Measurements from ENCODE around the gene LITAF.

The LITAF gene

DNA sequence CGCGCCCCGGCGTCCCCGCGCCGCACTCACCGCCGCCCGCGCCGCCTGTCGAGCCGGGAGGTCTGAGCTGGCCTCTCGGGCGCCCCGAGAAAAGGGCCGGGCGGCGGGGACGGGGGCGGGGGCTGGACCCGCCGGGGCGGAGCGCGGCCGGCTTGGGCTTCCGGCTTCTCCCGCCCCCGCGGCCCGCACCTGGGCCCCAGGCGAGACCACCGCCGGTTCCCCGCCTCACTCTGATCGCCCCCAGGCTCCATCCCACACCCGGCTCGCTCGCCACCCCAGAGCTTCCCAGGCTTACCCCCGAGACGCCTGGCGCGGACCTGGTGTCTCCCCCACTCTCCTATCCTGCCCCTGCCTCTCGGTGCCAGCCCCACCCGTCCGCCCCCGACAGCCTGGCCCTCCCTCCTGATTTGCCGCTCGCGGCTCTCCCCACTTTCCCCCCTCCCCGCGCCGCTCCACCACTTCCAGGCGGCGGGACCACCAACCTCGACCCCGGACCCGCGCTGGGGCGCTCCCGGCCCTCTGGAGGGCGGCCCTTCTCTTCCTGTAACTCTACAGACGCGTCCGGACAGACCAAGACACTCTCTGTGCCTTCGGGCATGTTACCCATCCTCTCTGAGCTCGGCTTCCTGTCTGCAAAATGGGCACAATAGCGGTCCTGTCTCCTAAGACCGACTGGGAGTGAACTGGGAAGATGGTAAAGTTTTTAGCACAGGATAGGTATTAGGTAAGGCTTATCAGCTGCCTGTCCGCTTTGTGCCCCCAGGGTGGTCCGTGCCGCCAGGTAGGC is at the start of gene LITAF:
Gene LITAF, minus strand, starts transcription at position 64 of the 787 bp plus-strand sequence. CDS start 30,189 bp downstream, outside the sequence.
- DNase-seq: peak; percentile 16 to 75 (median 70)

DNA sequence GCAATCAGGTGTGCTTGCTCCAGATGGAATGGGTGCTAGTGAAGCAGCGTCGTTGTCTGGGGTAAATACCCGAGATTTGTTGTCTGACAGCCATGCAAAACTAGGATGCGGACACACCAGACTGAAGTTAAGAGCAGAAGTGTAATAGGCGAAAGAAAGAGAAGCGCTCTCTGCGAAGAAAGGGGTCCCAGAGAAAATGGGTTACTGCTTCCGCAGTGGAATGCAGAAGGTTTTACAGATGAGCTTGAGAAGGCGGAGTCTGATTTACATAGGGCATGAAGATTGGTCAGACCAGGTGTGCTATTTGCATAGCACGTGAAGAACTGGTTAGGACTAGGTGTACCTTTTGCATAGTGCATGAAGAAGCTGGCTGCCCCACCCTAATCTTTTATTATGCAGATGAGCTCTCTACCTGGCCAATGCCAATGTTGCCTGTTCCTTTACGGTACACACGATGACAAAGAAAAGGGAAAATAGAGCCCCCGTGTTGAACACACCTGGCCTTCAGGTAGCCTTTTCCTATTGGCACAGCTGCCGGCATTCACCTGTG is 49.5 kb upstream of the LITAF start:
- peak; percentile 34 to 79 (median 71) for DNase-seq

DNA sequence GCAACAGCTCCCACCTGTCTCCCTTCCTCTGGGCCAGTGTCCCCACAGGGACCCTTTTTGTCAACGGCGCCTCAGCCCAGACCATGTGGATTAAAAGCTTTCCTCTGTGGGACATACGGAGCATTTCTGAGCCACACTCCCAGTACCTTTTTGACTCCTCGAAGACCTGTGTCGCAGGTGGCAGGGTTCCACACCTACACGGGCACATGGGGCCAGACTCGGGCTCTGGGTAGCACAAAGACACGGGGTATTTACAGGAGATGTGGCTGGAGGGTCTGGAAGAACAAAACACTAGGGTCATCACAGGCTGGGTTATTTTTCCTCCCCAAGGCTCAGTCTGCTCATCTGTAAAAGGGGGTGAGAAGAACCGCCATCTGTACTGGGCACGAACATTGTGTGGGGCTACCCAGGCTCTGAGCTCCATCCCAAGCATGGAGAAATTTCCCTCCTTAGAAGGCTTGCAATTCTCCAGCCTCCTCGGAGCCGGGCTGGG is 49.0 kb upstream of the LITAF start:
- no peak for DNase-seq

DNA sequence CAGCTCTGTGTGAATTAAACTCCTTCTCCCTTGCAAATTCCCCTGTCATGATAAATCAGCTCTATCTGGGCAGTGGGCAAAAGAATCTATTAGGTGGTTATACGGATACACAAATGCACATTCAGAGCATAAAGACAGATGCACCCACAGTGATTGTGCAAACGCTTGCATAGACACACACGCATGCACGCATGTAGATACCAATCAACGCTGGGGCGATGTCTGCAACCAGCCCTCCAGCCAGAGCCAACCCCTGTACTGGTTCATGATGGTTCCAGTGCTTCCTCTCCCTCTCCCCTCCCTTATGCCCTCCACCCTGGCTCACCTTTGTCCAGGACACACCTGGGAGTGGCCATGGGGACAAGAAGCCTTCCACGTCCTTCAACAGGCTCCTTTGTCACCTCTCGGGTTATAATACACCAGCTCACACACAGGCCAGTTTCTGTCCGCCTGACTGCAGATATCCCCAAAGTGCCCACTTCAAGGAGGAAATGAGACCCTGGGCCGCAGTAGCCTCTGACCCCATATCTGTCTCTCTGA is 48.5 kb upstream of the LITAF start:
- no peak for DNase-seq

DNA sequence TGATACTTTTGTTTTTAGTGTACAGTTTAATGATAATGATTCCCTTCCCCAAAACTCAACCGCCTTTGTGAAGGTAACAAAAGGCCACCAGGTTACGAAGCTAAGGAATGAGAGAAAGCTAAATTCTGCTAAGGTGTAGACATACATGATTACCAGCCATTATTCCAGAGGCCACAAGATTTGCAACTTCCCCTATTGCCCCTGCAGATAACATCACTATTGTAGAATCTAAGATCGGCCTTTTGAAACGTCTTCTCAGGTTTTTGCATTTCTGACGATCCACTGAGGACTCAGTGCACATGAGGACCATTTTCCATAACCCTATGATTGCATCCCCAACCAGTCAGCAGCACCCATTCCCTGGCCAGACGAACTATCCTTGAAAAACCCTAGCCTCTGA is 47.6 kb upstream of the LITAF start:
- DNase-seq: no peak

DNA sequence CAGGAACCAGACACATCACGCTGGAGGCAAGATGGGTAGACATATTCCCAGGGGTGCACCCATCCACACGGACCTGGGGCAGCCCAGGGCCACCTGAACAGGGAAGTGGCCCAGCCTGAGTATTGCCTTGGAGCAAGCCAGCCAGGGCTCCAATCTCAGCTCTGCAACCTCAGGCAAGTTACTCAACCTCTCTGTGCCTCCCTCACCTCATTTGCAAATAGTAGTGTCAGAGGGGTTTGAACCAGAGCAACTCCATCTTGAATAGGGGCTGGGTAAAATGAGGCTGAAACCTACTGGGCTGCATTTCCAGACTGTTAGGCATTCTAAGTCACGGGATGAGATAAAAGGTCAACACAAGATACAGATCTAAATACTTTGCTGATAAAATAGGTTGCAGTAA is 46.4 kb upstream of the LITAF start:
- no peak for DNase-seq

DNA sequence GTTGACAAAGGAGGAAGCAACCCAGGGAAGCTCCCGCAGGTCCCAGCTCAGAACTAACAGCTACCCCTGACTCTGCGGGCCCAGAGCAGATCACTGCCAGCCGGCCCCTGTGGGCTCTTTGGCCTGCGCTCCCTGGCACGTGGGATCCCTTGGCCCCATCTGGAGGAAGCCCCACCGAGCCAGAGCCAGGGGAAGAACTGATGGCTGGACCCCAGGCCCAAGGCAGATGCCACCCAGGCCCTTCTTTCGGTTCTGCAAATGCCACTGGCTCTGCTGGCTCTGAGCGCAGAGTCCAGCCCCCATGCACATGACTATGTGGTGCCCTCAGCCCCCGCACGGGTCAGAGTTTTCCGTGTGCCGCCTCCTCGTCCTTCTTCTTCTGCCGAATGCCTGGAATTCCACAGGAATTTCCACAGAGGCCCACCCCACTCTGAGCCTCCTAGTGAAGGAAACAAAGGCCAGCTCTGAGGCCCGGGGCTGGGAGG is 45.8 kb upstream of the LITAF start:
- DNase-seq: no peak

DNA sequence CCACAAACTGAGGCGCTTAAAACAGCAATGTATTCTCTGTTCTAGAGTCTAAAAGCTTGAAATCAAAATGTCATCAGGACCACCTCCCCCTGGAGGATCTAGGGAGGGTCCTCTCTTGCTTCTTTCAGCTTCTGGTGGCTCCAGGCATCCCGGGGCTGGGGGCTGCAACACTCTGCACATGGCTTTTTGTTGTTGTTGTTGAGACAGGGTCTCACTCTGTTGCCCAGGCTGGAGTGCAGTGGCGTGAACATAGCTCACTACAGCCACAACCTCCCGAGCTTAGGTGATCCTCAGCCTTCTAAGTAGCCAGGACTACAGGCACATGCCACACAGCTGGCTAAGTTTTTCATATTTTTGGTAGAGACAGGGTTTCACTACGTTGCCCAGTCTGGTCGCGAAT is 44.5 kb upstream of the LITAF start:
- no peak for DNase-seq

DNA sequence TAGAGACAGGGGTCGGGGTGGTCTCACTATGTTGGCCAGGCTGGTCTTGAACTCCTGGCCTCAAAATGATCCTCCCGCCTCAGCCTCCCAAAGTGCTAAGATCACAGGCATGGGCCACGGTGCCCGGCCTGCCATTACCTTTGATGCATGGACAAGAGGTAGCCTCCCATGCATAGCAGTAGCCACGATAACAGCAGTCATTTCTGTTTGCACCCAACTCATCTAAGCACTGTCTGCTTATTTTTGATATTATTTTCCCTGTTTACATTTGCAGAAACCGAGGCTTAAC is 44.0 kb upstream of the LITAF start:
- no peak for DNase-seq

DNA sequence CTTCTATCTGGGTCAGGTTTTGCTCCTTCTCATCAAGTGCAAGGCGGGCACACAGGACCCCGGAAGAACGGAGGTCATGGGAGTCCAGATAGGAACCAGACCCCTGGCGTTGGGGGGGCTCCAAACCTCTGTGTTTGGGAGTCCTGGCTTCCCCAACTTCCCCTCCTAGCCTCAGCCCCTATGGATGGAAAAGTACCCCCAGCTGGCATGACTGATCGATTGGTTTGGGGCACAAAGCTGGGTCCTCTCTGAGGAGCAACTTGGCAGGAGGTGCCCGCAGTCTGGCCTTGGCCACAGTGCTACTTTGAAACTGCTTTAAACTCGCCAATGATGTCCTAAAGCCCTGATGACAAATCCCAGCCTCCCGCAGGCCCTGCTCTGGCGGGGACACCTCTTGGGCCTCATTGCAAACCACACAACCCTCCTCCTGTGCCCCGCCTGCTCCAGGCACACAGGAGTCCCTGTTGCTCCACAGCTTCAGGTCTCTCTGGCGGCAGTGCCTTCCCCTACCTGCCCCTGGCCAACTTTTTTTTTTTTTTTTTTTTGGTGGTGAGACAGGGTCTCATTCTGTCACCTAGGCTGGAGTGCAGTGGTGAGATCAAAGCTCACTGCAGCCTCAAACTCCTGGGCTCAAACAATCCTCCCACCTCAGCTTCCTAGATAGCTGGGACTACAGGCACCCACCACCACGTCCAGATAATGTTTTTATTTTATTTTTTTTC is 43.5 kb upstream of the LITAF start:
- no peak for DNase-seq

DNA sequence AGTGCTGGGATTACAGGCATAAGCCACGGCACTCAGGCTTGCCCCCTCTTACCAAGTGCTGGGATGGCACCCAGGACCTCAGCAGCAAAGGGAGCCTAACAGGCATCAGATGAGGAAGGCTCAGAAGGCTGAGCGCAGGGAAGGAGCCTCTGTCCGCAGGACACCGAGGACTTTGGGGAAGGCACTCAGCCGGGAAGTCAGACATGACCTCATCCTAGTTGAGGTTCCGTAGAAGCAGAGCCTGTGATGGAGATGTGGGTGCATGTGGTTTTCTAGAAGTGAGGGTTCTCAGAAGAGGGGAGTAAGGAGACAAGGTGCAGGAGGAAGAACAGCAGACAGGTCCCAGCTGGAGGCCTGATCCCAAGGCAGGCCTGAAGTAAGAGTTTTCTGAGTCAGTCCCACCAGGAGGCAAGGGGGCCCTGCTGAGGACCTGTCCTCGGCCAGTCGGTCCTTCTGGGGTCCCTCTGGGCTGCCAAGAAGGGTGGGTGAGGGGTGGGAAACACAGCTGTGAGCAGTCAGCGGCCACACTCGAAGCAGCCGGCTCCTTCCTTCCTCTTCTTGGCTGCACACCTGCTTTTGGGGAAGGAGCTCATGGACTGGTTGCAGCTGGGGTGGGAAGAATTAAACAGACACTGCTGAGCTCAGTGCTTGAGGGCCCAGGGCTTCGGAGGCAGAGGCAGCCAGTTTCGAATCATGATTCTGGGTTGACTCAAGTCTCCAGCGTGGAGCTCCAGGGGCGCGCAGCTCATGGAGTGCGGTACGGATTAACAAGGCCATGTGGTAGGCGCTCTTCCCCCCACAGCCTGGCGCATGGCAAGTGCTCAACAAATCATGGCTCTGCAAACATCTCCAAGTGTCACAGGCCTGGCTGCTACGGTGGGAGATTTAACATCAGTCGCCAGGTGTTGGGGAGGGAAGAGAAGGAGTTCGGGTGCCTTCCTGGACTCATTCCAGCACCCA is 42.6 kb upstream of the LITAF start:
- peak in 1 of 3 experiments; percentile 8 for DNase-seq

DNA sequence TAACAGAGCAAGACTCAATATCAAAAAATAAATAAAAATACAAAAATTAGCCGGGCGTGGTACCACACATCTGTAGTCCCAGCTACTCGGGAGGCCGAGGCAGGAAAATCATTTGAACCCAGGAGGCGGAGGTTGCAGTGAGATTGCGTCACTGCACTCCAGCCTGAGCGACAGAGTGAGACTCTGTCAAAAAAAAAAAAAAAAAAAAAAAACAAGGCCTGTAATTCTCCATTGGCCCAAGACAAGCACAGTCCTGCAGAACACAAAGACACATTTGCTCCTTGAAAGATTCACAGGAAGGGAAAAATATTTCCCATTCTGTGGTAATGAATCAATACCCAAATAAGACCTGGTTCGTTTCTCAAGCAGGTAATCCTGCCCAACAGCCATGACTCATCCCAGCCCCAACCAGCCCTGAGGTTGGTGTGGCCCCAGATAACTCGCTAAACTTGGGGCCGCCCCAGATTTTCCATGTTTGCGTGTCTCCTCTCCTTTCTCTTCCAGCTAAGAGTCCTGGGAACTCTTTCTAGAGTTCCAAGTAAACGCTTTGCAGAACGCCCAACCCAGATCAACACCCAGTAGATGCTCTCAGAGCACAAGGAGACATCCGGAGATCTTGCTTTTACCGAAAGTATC is 41.2 kb upstream of the LITAF start:
- no peak for DNase-seq

DNA sequence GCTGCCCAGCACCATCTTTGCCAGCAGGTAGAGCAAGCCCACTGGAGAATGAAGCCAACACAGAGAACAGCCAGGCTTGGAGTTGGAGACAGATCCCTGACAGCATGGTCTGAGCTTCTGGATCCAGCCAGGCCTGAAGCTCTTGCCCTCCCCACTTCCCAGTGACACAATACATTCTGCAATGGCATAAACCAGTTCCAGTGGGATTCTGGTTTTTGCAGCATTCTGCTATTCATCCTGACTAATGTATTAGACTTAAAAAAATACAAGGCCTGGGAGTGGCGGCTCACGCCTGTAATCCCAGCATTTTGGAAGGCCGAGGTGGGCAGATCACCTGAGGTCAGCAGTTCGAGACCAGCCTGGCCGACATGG is 40.6 kb upstream of the LITAF start:
- DNase-seq: no peak

DNA sequence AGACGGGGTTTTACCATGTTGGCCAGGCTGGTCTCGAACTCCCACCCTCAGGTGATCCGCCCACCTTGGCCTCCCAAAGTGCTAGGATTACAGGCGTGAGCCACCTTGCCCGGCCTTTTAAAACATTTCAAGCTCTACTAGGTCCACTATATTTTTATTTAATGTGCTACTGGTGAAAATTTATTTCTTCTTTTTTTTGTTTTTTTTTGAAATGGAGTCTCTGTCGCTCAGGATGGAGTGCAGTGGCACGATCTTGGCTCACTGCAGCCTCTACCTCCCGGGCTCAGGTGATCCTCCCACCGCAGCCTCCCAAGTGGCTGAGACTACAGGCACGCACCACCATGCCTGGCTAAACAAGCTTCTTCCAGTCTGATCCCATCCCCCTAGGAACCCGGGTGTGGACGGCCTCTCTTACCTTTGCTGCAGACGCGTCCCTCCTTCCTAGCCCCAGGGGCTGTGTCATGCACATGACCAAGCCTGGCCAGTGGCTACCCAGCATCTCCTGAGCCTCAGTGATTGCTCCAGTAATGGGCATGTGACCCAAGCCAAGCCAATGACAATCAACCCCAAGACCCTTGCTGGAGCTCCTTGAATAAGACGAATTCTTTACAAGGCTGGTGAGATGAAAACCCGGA is 40.1 kb upstream of the LITAF start:
- no peak for DNase-seq

DNA sequence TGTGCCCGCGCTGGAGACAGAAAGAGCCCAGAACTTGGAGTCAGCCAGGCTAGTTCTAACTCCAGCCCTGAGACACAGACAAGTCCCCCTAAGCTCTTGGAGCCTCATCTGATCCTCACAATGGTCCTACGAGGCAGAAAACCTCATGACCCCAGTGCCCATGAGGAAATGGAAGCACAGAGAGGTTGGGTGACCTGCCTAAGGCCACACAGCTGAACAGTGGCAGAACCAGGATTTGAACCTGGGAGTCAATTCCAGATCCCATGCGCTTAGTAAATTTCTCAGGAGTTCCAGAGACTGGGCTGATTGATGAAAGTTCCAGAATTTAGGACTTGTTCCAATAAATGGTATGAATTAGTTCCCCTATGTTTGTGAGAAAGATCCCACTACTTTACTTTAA is 39.0 kb upstream of the LITAF start:
- DNase-seq: no peak

DNA sequence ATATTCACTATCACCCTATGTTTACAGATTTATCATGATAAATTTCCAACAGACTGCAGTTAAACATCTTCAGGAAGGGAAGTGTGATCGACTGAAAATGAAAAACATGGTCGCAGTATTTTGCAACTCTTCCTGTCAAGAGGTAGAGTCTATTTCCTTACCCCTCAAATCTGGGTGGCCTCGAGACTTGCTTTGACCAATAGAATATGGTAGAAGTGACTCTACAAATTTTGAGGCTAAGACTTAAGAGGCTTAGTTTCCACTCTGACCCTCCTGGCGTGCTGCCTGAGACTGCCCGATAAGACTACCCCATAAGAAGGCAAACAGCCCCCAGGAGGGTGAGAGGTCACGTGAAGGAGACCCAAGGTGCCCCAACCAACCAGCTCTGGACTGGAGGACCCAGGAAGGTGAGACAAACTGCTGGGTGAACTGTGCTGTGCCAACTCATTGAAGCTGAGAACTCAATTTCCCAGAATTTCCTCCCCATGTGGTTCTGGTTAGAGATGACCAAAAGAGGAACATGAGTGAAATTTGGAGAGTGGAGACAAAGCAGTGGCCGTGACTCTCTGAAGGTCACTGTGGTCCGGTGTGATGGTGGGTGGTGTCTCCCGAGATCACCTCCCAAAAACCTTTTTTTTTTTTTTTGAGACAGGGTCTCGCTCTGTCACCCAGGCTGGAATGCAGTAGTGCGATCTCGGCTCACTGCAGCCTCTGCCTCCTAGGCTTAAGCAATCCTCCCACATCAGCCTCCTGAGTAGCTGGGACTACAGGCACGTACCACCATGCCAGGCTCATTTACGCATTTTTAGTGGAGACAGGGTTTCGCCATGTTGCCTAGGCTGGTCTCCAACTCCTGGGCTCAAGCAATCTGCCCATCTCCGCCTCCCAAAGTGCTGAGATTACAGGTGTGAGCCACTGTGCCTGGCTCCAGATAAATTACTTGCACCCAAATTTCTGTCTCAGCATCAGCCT is 38.2 kb upstream of the LITAF start:
- DNase-seq: no peak

DNA sequence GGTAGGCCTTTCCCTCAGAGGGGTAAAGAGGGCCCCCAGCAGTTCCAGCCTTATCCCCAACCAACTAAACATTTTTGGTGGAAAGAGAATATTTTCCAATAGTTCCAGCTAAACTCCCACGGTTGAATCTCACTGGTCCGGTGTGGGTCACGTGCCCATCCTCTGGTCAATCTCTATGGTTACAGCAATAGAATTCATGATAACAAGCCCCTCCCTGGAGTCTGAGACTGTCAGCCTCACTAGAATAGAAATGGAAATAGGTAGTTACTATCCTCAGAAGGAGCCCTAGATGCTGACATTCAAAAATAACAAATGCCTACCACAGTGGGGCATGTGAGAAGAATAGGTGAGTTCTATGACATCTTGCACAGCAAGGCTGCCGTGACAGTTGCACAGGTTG is 37.5 kb upstream of the LITAF start:
- DNase-seq: no peak

DNA sequence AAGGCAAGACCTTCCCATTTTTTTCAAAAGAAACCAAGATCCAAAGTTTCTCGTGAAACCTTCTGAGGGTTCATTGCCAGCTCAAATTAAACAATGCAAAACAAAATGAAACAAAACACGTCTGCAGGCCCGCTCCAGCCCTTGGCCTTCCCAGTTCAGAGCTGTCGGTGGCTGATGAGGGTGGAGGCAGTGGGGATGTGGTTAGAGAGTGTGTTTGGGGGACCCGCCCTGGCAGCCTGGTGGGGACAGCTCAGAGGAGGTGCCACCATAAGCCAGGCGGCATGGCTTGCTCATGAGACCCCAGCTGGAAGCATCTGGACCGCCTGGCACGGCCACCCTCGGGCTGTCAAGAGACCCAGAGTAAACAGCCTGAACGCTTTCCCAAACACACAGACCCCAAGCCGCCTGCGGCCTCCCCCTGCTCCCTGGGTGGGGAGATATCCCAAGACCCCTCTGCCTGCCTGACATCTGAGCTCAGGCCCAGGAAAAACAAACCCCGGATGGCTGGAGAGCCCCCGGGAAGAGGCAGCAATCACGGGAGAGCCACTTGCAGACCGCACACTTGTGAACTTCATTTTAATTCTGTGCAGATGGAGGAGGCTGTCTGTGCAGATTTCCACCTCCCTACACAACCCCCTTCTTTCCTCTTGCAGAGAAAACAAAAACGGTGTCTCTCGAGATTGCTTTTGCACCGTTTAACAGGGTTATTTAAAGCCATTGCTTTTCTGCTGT is 35.4 kb upstream of the LITAF start:
- DNase-seq: peak in 1 of 3 experiments; percentile 21

DNA sequence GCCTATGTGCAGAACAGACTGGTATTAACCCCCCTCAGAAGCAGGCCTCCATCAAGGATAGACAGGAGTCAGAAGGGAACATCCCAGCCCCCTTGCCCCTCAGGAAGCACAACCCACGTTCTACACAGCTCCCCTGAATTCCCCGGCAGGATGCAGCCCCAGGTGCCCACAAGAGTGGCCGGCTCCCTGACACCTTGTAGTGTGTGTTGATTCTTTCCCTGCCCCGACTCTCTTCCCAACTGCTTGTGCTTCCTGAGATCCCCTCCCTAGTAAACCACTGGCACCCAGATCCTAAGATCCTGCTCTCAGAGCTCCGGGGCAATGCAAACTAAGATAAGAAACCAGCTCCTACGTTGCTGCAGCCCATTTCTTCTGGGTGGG is 34.8 kb upstream of the LITAF start:
- no peak for DNase-seq

All from NCI-H1417 (cell line).